Lower lobe of right lung (tissue), 2 donors: ENCODE data around the gene NUDT14. TPM values are rescaled to one million over a fixed set of nuclear protein-coding genes. Genes with fewer than 3 reads are reported as not detected.
A peak's percentile ranks its signal among the peaks of the same experiment; 100 is the strongest.

Source experiments
- ATAC-seq, 2 donors: fragments of 200-7000 bp; cut with Tn5 transposase; one replicate each; pipeline ENCODE4 v1.9.1; 2020 to 2022; ENCODE audit warnings: mild to moderate bottlenecking in 2 of 2, moderate library complexity in 2 of 2
- DNase-seq: peaks from one replicate; pipeline ENCODE4 v3.0.0-alpha.2; 2020
- H3K27ac ChIP-seq: fragments of 200-600 bp; one replicate; pipeline ENCODE4 v1.8.0; 2022
- H3K27me3 ChIP-seq: fragments of 200-600 bp; one replicate; pipeline ENCODE4 v1.8.0; 2022; ENCODE audit warnings: low read depth
- H3K36me3 ChIP-seq: fragments of 200-600 bp; one replicate; pipeline ENCODE4 v1.8.0; 2022; ENCODE audit warnings: mild to moderate bottlenecking
- H3K4me1 ChIP-seq: fragments of 200-600 bp; one replicate; pipeline ENCODE4 v1.8.0; 2022
- H3K4me3 ChIP-seq: fragments of 200-600 bp; one replicate; pipeline ENCODE4 v1.8.0; 2022; ENCODE audit warnings: mild to moderate bottlenecking
- H3K9me3 ChIP-seq: fragments of 200-600 bp; one replicate; pipeline ENCODE4 v1.8.0; 2022
- intact Hi-C: fragments of 100-400 bp; cut with DNase I; formaldehyde crosslinking; loops from one replicate; pipeline ENCODE4 v1.11.0; 2022
- total RNA-seq: library from RNA; stranded (reverse); fragmentation: NEBNext Ultra II Directional; extraction: Animal tissue kit (Norgen Biotek cat#: 25700); gene quantifications from one replicate; pipeline ENCODE4 v1.2.1, GENCODE V29; 2021
- TF ChIP-seq, protein P1 (sequence below): fragments of 200-600 bp; IDR thresholded peaks from one replicate; pipeline ENCODE4 v1.8.0; 2022; ENCODE audit warnings: antibody characterized with exemption, mild to moderate bottlenecking
- donor health status: DM: no; HTN: yes; CAD: no; lungs with severe emphysema.

The NUDT14 gene
- total RNA-seq, 1 donor from 2014 or later = 54.5 TPM

DNA sequence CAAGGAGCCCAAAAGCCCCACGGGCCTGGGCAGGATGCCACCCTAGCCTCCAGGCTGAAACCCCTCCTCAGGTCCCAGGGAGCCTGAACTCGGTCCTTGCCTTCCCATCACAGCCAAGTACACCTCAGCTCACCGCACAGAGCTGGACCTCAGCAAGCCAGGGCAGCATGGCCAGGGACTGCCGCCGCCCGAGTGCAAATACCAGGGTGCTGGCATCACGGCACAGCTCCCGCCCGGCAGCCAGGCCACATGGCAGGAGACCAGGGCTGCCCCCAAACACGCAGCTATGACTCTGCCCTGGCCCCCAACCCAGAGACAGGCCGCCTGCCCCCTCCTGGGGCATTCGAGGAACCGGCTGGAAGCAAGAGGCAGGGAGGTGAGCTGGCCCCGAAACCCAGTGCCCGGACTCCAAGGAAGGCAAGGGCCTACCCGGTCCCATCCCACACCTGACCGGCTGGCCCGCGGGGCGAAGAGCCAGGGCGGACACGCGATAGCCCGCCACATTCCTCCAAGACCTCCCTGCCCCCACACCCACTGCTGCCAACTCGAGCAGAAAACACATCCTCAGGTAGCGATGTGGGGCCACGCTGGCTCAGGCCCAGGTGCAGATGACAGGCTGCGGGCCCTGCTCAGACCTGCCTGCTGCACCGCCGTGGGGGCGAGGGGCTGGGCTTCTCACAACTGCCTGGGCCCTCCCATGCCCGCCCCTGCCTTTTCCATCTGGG lies 15.2 kb downstream of the NUDT14 start:
- H3K27ac ChIP-seq = no peak overlapping the region
- peaks cover 30% of the 10 kb centered on the region for H3K27me3 ChIP-seq
- no peak for DNase-seq
- TF ChIP-seq, protein P1, sequence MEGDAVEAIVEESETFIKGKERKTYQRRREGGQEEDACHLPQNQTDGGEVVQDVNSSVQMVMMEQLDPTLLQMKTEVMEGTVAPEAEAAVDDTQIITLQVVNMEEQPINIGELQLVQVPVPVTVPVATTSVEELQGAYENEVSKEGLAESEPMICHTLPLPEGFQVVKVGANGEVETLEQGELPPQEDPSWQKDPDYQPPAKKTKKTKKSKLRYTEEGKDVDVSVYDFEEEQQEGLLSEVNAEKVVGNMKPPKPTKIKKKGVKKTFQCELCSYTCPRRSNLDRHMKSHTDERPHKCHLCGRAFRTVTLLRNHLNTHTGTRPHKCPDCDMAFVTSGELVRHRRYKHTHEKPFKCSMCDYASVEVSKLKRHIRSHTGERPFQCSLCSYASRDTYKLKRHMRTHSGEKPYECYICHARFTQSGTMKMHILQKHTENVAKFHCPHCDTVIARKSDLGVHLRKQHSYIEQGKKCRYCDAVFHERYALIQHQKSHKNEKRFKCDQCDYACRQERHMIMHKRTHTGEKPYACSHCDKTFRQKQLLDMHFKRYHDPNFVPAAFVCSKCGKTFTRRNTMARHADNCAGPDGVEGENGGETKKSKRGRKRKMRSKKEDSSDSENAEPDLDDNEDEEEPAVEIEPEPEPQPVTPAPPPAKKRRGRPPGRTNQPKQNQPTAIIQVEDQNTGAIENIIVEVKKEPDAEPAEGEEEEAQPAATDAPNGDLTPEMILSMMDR = no peak
- H3K9me3 ChIP-seq = no peaks in the 10 kb centered on the region
- ATAC-seq = no peak
- no peaks in the 10 kb centered on the region for H3K36me3 ChIP-seq
- intact Hi-C loops = no loop called here
- no peak overlapping the region for H3K4me3 ChIP-seq
- peaks cover 40% of the 10 kb centered on the region for H3K4me1 ChIP-seq

DNA sequence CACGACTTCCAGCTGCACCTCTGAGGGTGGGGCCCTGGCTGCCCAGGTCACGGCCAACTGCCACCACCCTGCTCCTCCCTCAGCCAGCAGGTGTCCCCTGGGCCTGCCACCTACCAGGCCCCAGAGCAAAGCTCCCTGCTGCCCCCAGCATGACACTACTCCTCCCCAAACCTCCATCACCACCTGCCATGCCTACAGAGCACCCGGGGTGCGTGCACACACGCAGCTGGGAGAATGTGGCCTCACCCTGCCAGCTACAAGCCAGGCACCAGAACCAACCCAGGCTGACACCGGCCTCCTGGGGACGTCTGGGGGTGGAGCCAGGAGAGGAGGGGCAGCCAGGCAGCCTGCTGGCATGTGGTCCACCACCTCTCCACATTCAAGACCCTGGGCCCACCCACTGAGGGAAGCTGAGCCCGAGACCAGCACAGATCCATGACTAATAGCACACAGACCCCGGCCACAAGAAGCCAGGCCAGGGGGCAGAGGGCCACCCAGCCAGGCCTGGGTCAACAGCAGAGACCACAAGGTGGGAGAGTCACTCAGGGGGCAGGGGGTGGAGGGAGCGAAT lies 15.9 kb downstream of the NUDT14 start:
- H3K27me3 ChIP-seq = peaks cover 26% of the 10 kb centered on the region
- DNase-seq (no peak), ATAC-seq (no peak)
- H3K4me1 ChIP-seq = peaks cover 33% of the 10 kb centered on the region
- intact Hi-C loops = no loop called here
- H3K27ac ChIP-seq = no peak overlapping the region
- H3K4me3 ChIP-seq = no peak overlapping the region
- H3K9me3 ChIP-seq = no peaks in the 10 kb centered on the region
- TF ChIP-seq, protein P1 = no peak
- no peaks in the 10 kb centered on the region for H3K36me3 ChIP-seq

DNA sequence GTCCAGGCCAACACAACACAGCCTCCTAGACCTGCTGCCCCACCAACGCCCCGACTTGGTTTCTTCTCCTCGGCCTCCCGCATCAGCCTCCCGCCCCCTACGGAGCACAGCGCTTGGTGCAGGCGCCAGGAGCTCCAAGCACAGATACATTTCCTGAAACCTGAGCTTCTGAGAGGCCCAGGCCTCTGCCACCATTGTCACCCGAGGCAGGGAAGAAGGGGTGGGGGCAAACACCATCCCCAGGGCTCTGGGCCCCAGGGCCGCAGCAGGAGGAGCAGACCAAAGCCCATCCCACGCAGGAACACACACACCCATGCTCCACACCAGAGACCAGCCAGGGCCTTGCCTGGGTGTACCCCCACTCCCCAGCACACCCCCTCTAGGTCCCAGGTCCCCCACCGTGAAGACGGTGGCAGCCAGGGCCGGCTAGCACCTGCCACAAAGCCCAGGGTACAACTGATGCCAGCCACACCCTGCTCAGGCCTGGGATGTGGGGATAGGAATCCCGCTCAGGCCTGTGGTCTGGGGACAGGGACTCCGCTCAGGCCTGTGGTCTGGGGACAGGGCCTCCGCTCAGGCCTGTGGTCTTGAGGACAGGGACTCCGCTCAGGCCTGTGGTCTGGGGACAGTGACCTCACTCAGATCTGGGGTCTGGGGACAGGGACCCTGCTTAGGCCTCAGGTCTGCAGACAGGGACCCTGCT lies 17.9 kb downstream of the NUDT14 start:
- intact Hi-C loops = no loop called here
- Histone ChIP-seq H3K27ac (no peak overlapping the region), H3K4me3 (no peak overlapping the region), H3K9me3 (no peaks in the 10 kb centered on the region), H3K27me3 (peaks cover 15% of the 10 kb centered on the region), H3K4me1 (peaks cover 21% of the 10 kb centered on the region), H3K36me3 (no peaks in the 10 kb centered on the region)
- no peak for ATAC-seq
- no peak for DNase-seq
- TF ChIP-seq, protein P1 = no peak

- no peak for DNase-seq
- Histone ChIP-seq H3K27me3 (peaks cover 12% of the 10 kb centered on the region), H3K36me3 (no peaks in the 10 kb centered on the region), H3K4me1 (peaks cover 21% of the 10 kb centered on the region), H3K9me3 (no peaks in the 10 kb centered on the region), H3K27ac (no peak overlapping the region), H3K4me3 (no peak overlapping the region)
- intact Hi-C loops = no loop called here
- no peak for ATAC-seq
- TF ChIP-seq, protein P1 = no peak
These were observed 18.5 kb downstream of the NUDT14 start for GRCh38 chr14:105162669-105162979.

DNA sequence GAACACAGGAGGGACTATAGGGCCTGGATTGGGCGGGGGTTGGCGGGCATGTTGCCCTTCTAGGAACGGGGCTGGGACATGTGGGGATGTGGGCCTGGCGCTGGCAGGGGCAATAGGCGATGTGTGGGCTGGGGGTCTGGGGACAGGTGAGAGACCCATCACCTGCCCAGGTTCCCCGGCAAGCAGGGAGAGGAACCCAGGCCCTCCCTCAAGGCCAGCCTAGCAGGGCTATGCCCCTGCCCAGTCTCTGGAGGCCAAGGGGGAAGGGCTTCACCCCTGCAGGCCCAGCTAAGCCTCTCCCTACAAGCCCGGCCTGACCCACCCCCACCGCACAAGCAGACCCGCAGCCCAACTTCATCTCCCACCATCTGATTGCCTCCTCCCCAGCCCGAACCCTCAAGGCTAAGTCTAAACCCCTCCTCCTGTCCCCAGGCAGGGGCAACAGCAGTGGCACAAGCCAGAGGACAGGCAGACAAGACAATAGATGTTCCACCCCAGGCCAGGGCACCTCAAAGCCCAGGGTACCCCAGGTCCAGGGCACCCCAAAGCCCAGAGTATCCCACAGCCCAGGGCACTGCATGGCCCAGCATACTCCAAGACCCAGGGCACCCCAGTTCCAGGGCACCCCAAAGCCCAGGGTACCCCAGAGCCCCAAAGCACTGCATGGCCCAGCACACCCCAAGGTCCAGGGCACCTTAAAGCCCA lies 19.0 kb downstream of the NUDT14 start:
- Histone ChIP-seq H3K4me3 (no peak overlapping the region), H3K27ac (no peak overlapping the region), H3K4me1 (peaks cover 21% of the 10 kb centered on the region), H3K9me3 (no peaks in the 10 kb centered on the region), H3K36me3 (no peaks in the 10 kb centered on the region), H3K27me3 (peaks cover 10% of the 10 kb centered on the region)
- DNase-seq (no peak), ATAC-seq (peak; percentile 52 to 59)
- TF ChIP-seq, protein P1 = no peak
- intact Hi-C loops = no loop called here
